GM03348 (cell line): ENCODE measurements around the gene OVOL1.

Experiments used
- DNase-seq: peaks from one replicate; pipeline ENCODE4 v3.0.0; 2012; ENCODE audit warnings: low spot score

OVOL1 gene

GRCh38 chr11:65791719-65792213 is 4.9 kb downstream of the OVOL1 start:
- no peak for DNase-seq

- DNase-seq: no peak
Measured at GRCh38 chr11:65792456-65792855, 5.6 kb downstream of the OVOL1 start.

- no peak for DNase-seq
Measured at GRCh38 chr11:65793144-65793581, 6.3 kb downstream of the OVOL1 start.

- DNase-seq: no peak
Measured at GRCh38 chr11:65793625-65794400, 7.0 kb downstream of the OVOL1 start.

GRCh38 chr11:65794570-65795510 is 8.0 kb downstream of the OVOL1 start:
- DNase-seq: no peak

- no peak for DNase-seq
Measured at GRCh38 chr11:65796726-65797601, 10.1 kb downstream of the OVOL1 start.

GRCh38 chr11:65797711-65798110 is 10.8 kb downstream of the OVOL1 start:
- DNase-seq: no peak

- no peak for DNase-seq
Measured at GRCh38 chr11:65798882-65799281, 12.0 kb downstream of the OVOL1 start.

GRCh38 chr11:65801153-65801987 is 14.5 kb downstream of the OVOL1 start:
- no peak for DNase-seq

- no peak for DNase-seq
Measured at GRCh38 chr11:65802841-65803240, 16.0 kb downstream of the OVOL1 start.

- no peak for DNase-seq
Measured at GRCh38 chr11:65803797-65804492, 17.1 kb downstream of the OVOL1 start.

- no peak for DNase-seq
Measured at GRCh38 chr11:65806979-65807378, 20.1 kb downstream of the OVOL1 start.

- no peak for DNase-seq
Measured at GRCh38 chr11:65808744-65809341, 22.0 kb downstream of the OVOL1 start.

GRCh38 chr11:65809496-65809895 is 22.6 kb downstream of the OVOL1 start:
- DNase-seq: no peak

- DNase-seq: no peak
Measured at GRCh38 chr11:65810046-65810868, 23.4 kb downstream of the OVOL1 start.

GRCh38 chr11:65811764-65812475 is 25.1 kb downstream of the OVOL1 start:
- DNase-seq: no peak

GRCh38 chr11:65814131-65814985 is 27.5 kb downstream of the OVOL1 start:
- DNase-seq: no peak
